ENCODE measurements around the gene FAM240B. TPM values are rescaled to one million over a fixed set of nuclear protein-coding genes. Genes with fewer than 3 reads are reported as not detected.

FAM240B gene
- total and polyA plus RNA-seq, 2 of the 4 experiments (the other 2 are of a cell fraction): not detected

- no peak for TF ChIP-seq MAFK (IDR thresholded peaks at IDR 0.05; ENCODE audit: low read depth, low read length)
These were observed at the start of gene FAM240B (continued) for GRCh38 chr9:38720083-38720745.

GRCh38 chr9:38768351-38768761 lies 48.4 kb upstream of the FAM240B start:
- H3K4me2 ChIP-seq (ENCODE audit: low read depth, low read length): no peak overlapping the region
- no peak overlapping the region for H2AK9ac ChIP-seq (replicated peaks; ENCODE audit: low read depth, low read length, poor library complexity)
- CTCF ChIA-PET: no interaction called here
- H3K4ac ChIP-seq (ENCODE audit: low read depth, low read length): no peak overlapping the region
- TF ChIP-seq RCOR1 (IDR thresholded peaks at IDR 0.05; ENCODE audit: insufficient replicate concordance, low read length) (no peak), SMC3 (IDR thresholded peaks at IDR 0.05; ENCODE audit: low read depth, low read length) (no peak), POLR2A (IDR thresholded peaks at IDR 0.05; ENCODE audit: low read depth, low read length) (no peak), MAFK (IDR thresholded peaks at IDR 0.05; ENCODE audit: low read depth, low read length) (no peak)
- no peak overlapping the region for H2BK20ac ChIP-seq (ENCODE audit: low read depth, low read length)
- H3K14ac ChIP-seq (replicated peaks; ENCODE audit: low read depth, low read length): no peak overlapping the region
- no peak overlapping the region for H3K4me3 ChIP-seq (ENCODE audit: insufficient read depth, low read depth, low read length)
- peaks cover 2% of the 10 kb centered on the region; the same call in 1 of the 2 replicates for H3K9me3 ChIP-seq (ENCODE audit: control insufficient read depth, insufficient read depth, low read length)
- no peak overlapping the region for H3K9ac ChIP-seq (ENCODE audit: low read depth, low read length)
- H3K56ac ChIP-seq (ENCODE audit: extremely low read depth, insufficient read depth, low read length): no peak overlapping the region
- H4K91ac ChIP-seq (ENCODE audit: insufficient read depth, low read depth, low read length): no peak overlapping the region
- no peak overlapping the region for H4K8ac ChIP-seq (ENCODE audit: low read depth in 2 of 2, low read length in 2 of 2)
- intact Hi-C loops (cut with micrococcal nuclease): no loop called here
- H3K18ac ChIP-seq (ENCODE audit: low read depth, low read length): no peak overlapping the region
- POLR2A ChIA-PET (ENCODE audit: unreplicated experiment): no interaction called here
- H4K5ac ChIP-seq (ENCODE audit: low read depth, low read length): no peak overlapping the region
- no peaks in the 10 kb centered on the region for H3K9me1 ChIP-seq (ENCODE audit: insufficient read depth, low read length)
- H2BK120ac ChIP-seq (ENCODE audit: low read depth, low read length): no peak overlapping the region
- H2AK5ac ChIP-seq (ENCODE audit: low read depth, low read length): no peak overlapping the region
- WGBS, 2 experiments (ENCODE audit: extremely low coverage in 2 of 2, insufficient read length in 1 of 2): no CpG with 5 or more reads among the region's 9 CpGs
- ATAC-seq (ENCODE audit: low read depth) (no peak), DNase-seq (no peak)
- no peaks in the 10 kb centered on the region for H3K27me3 ChIP-seq (ENCODE audit: control insufficient read depth, insufficient read depth, low read length)
- no TSS peak for BruUV-seq (replicated peaks)
- no peaks in the 10 kb centered on the region for H4K20me1 ChIP-seq (ENCODE audit: insufficient read depth, low read length)
- H3K79me1 ChIP-seq (ENCODE audit: low read depth in 1 of 2, low read length in 2 of 2): no peaks in the 10 kb centered on the region
- H2AFZ ChIP-seq (replicated peaks; ENCODE audit: low read length, poor library complexity): no peak overlapping the region
- H2BK5ac ChIP-seq (ENCODE audit: low read depth, low read length, poor library complexity, severe bottlenecking): no peak overlapping the region
- no peaks in the 10 kb centered on the region for H3K36me3 ChIP-seq (ENCODE audit: control insufficient read depth, insufficient read depth, low read length)
- no peak overlapping the region for H3K23ac ChIP-seq (ENCODE audit: low read depth, low read length)
- in situ Hi-C loops (cut with MboI; ENCODE audit: low sequenced_read_pairs): no loop called here
- no peaks in the 10 kb centered on the region for H3K4me1 ChIP-seq (ENCODE audit: control insufficient read depth, insufficient read depth, low read length)
- no peak overlapping the region for H2BK15ac ChIP-seq (ENCODE audit: low read depth, low read length)
- H3K27ac ChIP-seq (ENCODE audit: insufficient read depth, low read length): no peak overlapping the region
- dilution Hi-C loops (cut with HindIII; ENCODE audit: low sequenced_read_pairs, unreplicated experiment): no loop called here
